Adrenal gland (tissue), 12 donors: ENCODE results near the gene CTNND2. TPM values are rescaled to one million over a fixed set of nuclear protein-coding genes. Genes with fewer than 3 reads are reported as not detected.

Experiments
- DNase-seq, 7 donors: peaks; one replicate each; pipeline ENCODE4 v3.0.0-alpha.2; 2019 to 2020
- H3K27ac ChIP-seq, 5 donors: fragments of 200-600 bp; sonication (generic) in 4 of 5; 1 replicate in 3 of 5; 2 replicates in 2 of 5; pipeline versions ENCODE4 v1.5.1 to v1.8.0; 2016 to 2020; ENCODE audit warnings: mild to moderate bottlenecking in 1 of 5
- H3K27me3 ChIP-seq: fragments of 200-600 bp; 2 replicates; pipeline ENCODE4 v1.8.0; 2021
- H3K36me3 ChIP-seq, 2 donors: fragments of 200-600 bp; replicated peaks in 1 of 2; 1 replicate in 1 of 2; 2 replicates in 1 of 2; pipeline versions ENCODE4 v1.5.1 to v1.8.0; 2018 to 2022
- H3K4me1 ChIP-seq, 2 donors: fragments of 200-600 bp; replicated peaks in 1 of 2; 1 replicate in 1 of 2; 2 replicates in 1 of 2; pipeline versions ENCODE4 v1.5.1 to v1.8.0; 2018 to 2021
- H3K4me3 ChIP-seq, 4 donors: fragments of 200-600 bp; sonication (generic) in 3 of 4; one replicate each; pipeline ENCODE4 v1.5.1; 2016 to 2018
- H3K9me3 ChIP-seq, 3 donors: fragments of 200-600 bp; sonication (generic) in 1 of 3; replicated peaks in 1 of 3; 1 replicate in 2 of 3; 2 replicates in 1 of 3; pipeline versions ENCODE4 v1.5.1 to v1.8.0; 2016 to 2021
- CTCF ChIP-seq, 6 experiments: fragments of 450-650 bp in 4 of 6; fragments of 200-600 bp in 2 of 6; sonication (generic) in 1 of 6; IDR thresholded peaks; 1 replicate in 5 of 6; 2 replicates in 1 of 6; pipeline versions ENCODE4 v1.5.1 to v1.8.0; 2016 to 2021; ENCODE audit warnings: antibody characterized with exemption in 6 of 6, mild to moderate bottlenecking in 2 of 6, moderate library complexity in 1 of 6
- POLR2A ChIP-seq, 2 donors: fragments of 450-650 bp; IDR thresholded peaks; one replicate each; pipeline ENCODE4 v1.6.1; 2017; ENCODE audit warnings: antibody characterized with exemption in 2 of 2, mild to moderate bottlenecking in 2 of 2, moderate library complexity in 1 of 2
- WGBS, 4 donors: extraction: QIAGEN DNeasy Blood & Tissue Kit in 2 of 4; methylation state at CpG; one replicate each; pipeline versions ENCODE4 v1.1.5 to v1.1.7; 2013 to 2017; 5-methylcytosine and 5-hydroxymethylcytosine counted together
- intact Hi-C, 2 donors: fragments of 100-400 bp; cut with DNase I; formaldehyde crosslinking; loops; one replicate each; pipeline versions ENCODE4 v1.14.1 to v1.15.0; 2022 to 2023
- polyA plus RNA-seq, 3 donors: library from polyadenylated mRNA; stranded (reverse); fragments of 200-250 nt in 2 of 3; fragments of 350-450 nt in 1 of 3; fragmentation: Illumina TruSeq in 1 of 3; extraction: RNeasy Lipid Tissue Mini Kit (QIAGEN cat#74804) in 1 of 3; gene quantifications; one replicate each; pipeline ENCODE4 v1.2.3, GENCODE V29; 2013 to 2014
- total RNA-seq, 9 donors: library from RNA; depleted of rRNA in 4 of 9; stranded (reverse); fragments of >200 nt in 4 of 9; fragments of 120-200 nt in 1 of 9; fragmentation: NEBNext Ultra II Directional in 1 of 9; extraction: Animal tissue kit (Norgen Biotek cat#: 25700) in 1 of 9; gene quantifications; one replicate each; pipeline versions ENCODE4 v1.1.0 to v1.2.4, GENCODE V29; 2013 to 2023
- donor health status: healthy with polysubstance abuse.
- donor health status: Bipolar disorder and iron deficiency.
- donor health status: DM: yes; HTN: yes; CAD: no.
- donor health status: DM: no; HTN: no; CAD: no.
- donor health status: DM: no; HTN: no; CAD: no.
- donor health status: DM: yes; HTN: yes; CAD: no.

Gene CTNND2
- total and polyA plus RNA-seq, 12 donors: 0.34 to 4.2 (median 1.1) TPM; not detected in 1

GRCh38 chr5:11510889-11511288 is 393.4 kb downstream of the CTNND2 start:
- Histone ChIP-seq H3K27ac (no peak overlapping the region), H3K4me1 (no peaks in the 10 kb centered on the region), H3K4me3 (no peak overlapping the region), H3K9me3 (no peaks in the 10 kb centered on the region), H3K36me3 (no peaks in the 10 kb centered on the region), H3K27me3 (no peaks in the 10 kb centered on the region)
- TF ChIP-seq CTCF (IDR thresholded peaks at IDR 0.05): no peak
- TF ChIP-seq POLR2A (IDR thresholded peaks at IDR 0.05): no peak
- WGBS, 4 donors: 90 to 100% (median 95%) methylated on average over 1 of the region's 1 CpG
- DNase-seq: no peak
- intact Hi-C loops: no loop called here

GRCh38 chr5:11509793-11510192 is 394.5 kb downstream of the CTNND2 start:
- DNase-seq: no peak
- Histone ChIP-seq H3K4me1 (no peaks in the 10 kb centered on the region), H3K27me3 (no peaks in the 10 kb centered on the region), H3K36me3 (no peaks in the 10 kb centered on the region), H3K27ac (no peak overlapping the region), H3K4me3 (no peak overlapping the region), H3K9me3 (no peaks in the 10 kb centered on the region)
- intact Hi-C loops: no loop called here
- 71 to 85% (median 77%) methylated on average over 7 of the region's 7 CpGs for WGBS, 4 donors
- TF ChIP-seq CTCF (IDR thresholded peaks at IDR 0.05): no peak
- TF ChIP-seq POLR2A (IDR thresholded peaks at IDR 0.05): no peak

GRCh38 chr5:11507156-11507910 is 396.9 kb downstream of the CTNND2 start:
- Histone ChIP-seq H3K4me3 (no peak overlapping the region), H3K4me1 (no peaks in the 10 kb centered on the region), H3K36me3 (no peaks in the 10 kb centered on the region), H3K27ac (no peak overlapping the region), H3K9me3 (no peaks in the 10 kb centered on the region), H3K27me3 (no peaks in the 10 kb centered on the region)
- intact Hi-C loops: no loop called here
- TF ChIP-seq CTCF (IDR thresholded peaks at IDR 0.05) (no peak), POLR2A (IDR thresholded peaks at IDR 0.05) (no peak)
- WGBS, 4 donors: 62 to 70% (median 64%) methylated on average over 9 of the region's 9 CpGs
- no peak for DNase-seq

- H3K36me3 ChIP-seq: no peaks in the 10 kb centered on the region
Measured at GRCh38 chr5:11504886-11505193, 399.4 kb downstream of the CTNND2 start.

More at GRCh38 chr5:11504886-11505193, 399.4 kb downstream of the CTNND2 start:
- WGBS, 4 donors: 40 to 47% (median 44%) methylated on average over 3 of the region's 3 CpGs
- no peak overlapping the region for H3K4me3 ChIP-seq
- no peaks in the 10 kb centered on the region for H3K9me3 ChIP-seq
- H3K27ac ChIP-seq: no peak overlapping the region
- H3K4me1 ChIP-seq: no peaks in the 10 kb centered on the region
- no peaks in the 10 kb centered on the region for H3K27me3 ChIP-seq
- peak in 3 of 7 donors; percentile 9 to 58 (median 17) for DNase-seq
- no peak for TF ChIP-seq POLR2A (IDR thresholded peaks at IDR 0.05)
- no peak for TF ChIP-seq CTCF (IDR thresholded peaks at IDR 0.05)
- intact Hi-C loops: no loop called here
